ENCODE measurements around the gene FAM171A1.

The FAM171A1 gene

DNA sequence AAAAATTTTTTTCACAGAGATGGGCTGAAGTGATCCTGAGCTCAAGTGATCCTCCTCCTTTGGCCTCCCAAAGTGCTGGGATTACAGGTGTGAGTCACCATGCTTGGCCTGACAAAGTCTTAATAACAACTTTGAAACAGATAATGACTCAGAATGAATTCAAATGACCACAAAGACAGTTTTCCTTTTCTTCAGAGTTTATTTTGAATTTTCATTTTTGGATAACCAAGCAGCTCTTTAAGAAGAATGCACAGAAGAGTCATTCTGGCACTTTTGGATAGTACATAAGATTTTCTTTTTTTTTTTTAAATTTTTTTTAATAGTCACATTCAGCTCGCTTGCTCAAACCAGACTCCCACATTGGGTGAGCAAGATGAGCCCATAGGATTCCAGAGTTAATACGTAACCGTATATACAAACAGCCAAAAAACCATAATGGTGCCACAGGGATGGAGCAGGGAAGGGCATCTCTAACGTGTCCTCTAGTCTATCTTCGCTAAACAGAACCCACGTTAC is 159.6 kb downstream of the FAM171A1 start:
- Histone ChIP-seq H3K27ac (ENCODE audit: low read length) (no peak overlapping the region), H3K4me2 (ENCODE audit: low read depth, low read length) (no peak overlapping the region), H3K4me1 (ENCODE audit: low read length) (peaks cover 20% of the 10 kb centered on the region), H3K9me2 (replicated peaks; ENCODE audit: insufficient read depth, low read length) (no peaks in the 10 kb centered on the region), H3K79me2 (ENCODE audit: low read length) (no peaks in the 10 kb centered on the region), H3K9me3 (replicated peaks; ENCODE audit: insufficient read depth, low read length) (no peaks in the 10 kb centered on the region), H3K36me3 (replicated peaks; ENCODE audit: insufficient read depth, low read length) (no peaks in the 10 kb centered on the region), H3K4me3 (ENCODE audit: low read length) (no peak overlapping the region), H3K27me3 (replicated peaks; ENCODE audit: insufficient read depth, low read length) (no peaks in the 10 kb centered on the region), H3K9ac (ENCODE audit: low read length) (no peak overlapping the region), H4K20me1 (ENCODE audit: insufficient read depth, low read length) (no peaks in the 10 kb centered on the region), H2AFZ (ENCODE audit: low read length) (no peak overlapping the region), H3F3A (ENCODE audit: insufficient read depth, low read length) (peaks cover 12% of the 10 kb centered on the region)
- TF ChIP-seq, protein P1, sequence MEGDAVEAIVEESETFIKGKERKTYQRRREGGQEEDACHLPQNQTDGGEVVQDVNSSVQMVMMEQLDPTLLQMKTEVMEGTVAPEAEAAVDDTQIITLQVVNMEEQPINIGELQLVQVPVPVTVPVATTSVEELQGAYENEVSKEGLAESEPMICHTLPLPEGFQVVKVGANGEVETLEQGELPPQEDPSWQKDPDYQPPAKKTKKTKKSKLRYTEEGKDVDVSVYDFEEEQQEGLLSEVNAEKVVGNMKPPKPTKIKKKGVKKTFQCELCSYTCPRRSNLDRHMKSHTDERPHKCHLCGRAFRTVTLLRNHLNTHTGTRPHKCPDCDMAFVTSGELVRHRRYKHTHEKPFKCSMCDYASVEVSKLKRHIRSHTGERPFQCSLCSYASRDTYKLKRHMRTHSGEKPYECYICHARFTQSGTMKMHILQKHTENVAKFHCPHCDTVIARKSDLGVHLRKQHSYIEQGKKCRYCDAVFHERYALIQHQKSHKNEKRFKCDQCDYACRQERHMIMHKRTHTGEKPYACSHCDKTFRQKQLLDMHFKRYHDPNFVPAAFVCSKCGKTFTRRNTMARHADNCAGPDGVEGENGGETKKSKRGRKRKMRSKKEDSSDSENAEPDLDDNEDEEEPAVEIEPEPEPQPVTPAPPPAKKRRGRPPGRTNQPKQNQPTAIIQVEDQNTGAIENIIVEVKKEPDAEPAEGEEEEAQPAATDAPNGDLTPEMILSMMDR (IDR thresholded peaks at IDR 0.05; ENCODE audit: low read length), result no peak
- TF ChIP-seq EZH2phosphoT487 (IDR thresholded peaks at IDR 0.05; ENCODE audit: low read length) (no peak), EZH2 (optimal IDR thresholded peaks at IDR 0.05; ENCODE audit: low read depth, low read length) (no peak)
- no peak for DNase-seq

DNA sequence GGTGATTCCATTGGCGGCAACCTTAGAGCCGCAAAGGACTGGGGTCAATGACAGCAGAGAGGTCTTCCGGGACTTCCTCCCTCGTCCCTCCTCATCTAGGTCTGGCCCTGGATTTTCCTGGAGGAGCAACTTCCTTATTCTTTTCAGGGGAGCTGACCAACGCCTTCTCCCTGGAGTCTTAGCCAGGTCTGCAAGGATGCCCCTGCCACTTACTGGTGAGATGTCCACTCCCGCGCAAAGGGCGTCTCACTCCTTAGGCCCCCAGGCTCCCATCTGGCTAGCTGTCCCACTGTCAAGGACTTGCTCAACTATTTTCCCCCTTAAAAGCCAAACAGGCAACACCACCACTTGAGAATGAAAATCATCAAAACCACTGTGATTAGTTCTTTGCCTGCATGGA is 160.6 kb downstream of the FAM171A1 start:
- Histone ChIP-seq H3K9me3 (replicated peaks; ENCODE audit: insufficient read depth, low read length) (no peaks in the 10 kb centered on the region), H3F3A (ENCODE audit: insufficient read depth, low read length) (peaks cover 12% of the 10 kb centered on the region), H3K9ac (ENCODE audit: low read length) (no peak overlapping the region), H4K20me1 (ENCODE audit: insufficient read depth, low read length) (no peaks in the 10 kb centered on the region), H3K9me2 (replicated peaks; ENCODE audit: insufficient read depth, low read length) (no peaks in the 10 kb centered on the region), H2AFZ (ENCODE audit: low read length) (no peak overlapping the region), H3K27me3 (replicated peaks; ENCODE audit: insufficient read depth, low read length) (no peaks in the 10 kb centered on the region), H3K27ac (ENCODE audit: low read length) (no peak overlapping the region), H3K4me1 (ENCODE audit: low read length) (peaks cover 20% of the 10 kb centered on the region), H3K79me2 (ENCODE audit: low read length) (no peaks in the 10 kb centered on the region), H3K4me3 (ENCODE audit: low read length) (no peak overlapping the region), H3K4me2 (ENCODE audit: low read depth, low read length) (no peak overlapping the region), H3K36me3 (replicated peaks; ENCODE audit: insufficient read depth, low read length) (no peaks in the 10 kb centered on the region)
- no peak for DNase-seq
- TF ChIP-seq EZH2phosphoT487 (IDR thresholded peaks at IDR 0.05; ENCODE audit: low read length) (no peak), EZH2 (optimal IDR thresholded peaks at IDR 0.05; ENCODE audit: low read depth, low read length) (no peak)
- TF ChIP-seq, protein P1 (IDR thresholded peaks at IDR 0.05; ENCODE audit: low read length), result no peak

DNA sequence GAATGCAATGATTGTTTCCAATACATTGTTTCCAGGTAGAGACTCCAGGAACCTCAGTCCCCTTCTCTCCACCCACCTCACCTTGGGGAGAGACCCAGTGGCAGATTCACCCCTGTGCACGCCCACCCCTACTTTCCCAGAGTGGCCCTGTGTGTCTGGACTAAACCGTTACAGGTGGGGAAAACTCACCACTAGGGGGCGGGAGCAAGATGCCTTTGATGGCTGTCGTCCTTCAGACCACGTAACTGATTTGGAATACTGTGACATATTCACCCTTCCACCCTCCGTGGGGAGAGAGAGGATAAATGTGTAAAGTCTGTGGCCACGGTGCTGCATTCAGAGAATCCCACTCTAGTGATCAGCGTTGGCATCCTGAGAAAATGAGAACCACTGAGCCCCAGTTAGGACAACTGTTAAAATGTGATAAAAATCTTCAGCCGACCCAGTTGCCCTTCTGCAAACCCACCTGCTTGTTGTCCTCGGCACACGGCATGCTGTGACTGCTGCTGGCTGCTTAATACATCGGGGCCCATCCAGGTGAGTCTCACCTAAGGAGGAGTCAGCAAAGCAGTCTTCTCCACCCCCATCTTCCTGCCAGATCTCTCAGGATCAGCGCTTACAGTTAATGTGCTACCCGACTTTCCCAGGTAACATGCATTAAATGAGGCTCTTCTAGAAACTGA is 161.1 kb downstream of the FAM171A1 start:
- TF ChIP-seq EZH2phosphoT487 (IDR thresholded peaks at IDR 0.05; ENCODE audit: low read length) (no peak), EZH2 (optimal IDR thresholded peaks at IDR 0.05; ENCODE audit: low read depth, low read length) (no peak)
- TF ChIP-seq, protein P1 (IDR thresholded peaks at IDR 0.05; ENCODE audit: low read length), result peak; percentile 95
- Histone ChIP-seq H3K9me3 (replicated peaks; ENCODE audit: insufficient read depth, low read length) (no peaks in the 10 kb centered on the region), H3K4me1 (ENCODE audit: low read length) (peaks cover 20% of the 10 kb centered on the region), H3F3A (ENCODE audit: insufficient read depth, low read length) (peaks cover 12% of the 10 kb centered on the region), H3K9me2 (replicated peaks; ENCODE audit: insufficient read depth, low read length) (no peaks in the 10 kb centered on the region), H4K20me1 (ENCODE audit: insufficient read depth, low read length) (no peaks in the 10 kb centered on the region), H3K27me3 (replicated peaks; ENCODE audit: insufficient read depth, low read length) (no peaks in the 10 kb centered on the region), H3K4me2 (ENCODE audit: low read depth, low read length) (peak overlapping the region; percentile 16; the same call in 1 of the 2 replicates), H3K9ac (ENCODE audit: low read length) (no peak overlapping the region), H3K79me2 (ENCODE audit: low read length) (no peaks in the 10 kb centered on the region), H2AFZ (ENCODE audit: low read length) (peak overlapping the region; percentile 36; the same call in 1 of the 2 replicates), H3K4me3 (ENCODE audit: low read length) (no peak overlapping the region), H3K36me3 (replicated peaks; ENCODE audit: insufficient read depth, low read length) (no peaks in the 10 kb centered on the region), H3K27ac (ENCODE audit: low read length) (no peak overlapping the region)
- peak; percentile 82 for DNase-seq
